ENCODE results near the gene CEP350. TPM values are rescaled to one million over a fixed set of nuclear protein-coding genes. Genes with fewer than 3 reads are reported as not detected.

Gene CEP350
- polyA plus RNA-seq, 3 donors: 6.7 to 19.8 (median 9.0) TPM

DNA sequence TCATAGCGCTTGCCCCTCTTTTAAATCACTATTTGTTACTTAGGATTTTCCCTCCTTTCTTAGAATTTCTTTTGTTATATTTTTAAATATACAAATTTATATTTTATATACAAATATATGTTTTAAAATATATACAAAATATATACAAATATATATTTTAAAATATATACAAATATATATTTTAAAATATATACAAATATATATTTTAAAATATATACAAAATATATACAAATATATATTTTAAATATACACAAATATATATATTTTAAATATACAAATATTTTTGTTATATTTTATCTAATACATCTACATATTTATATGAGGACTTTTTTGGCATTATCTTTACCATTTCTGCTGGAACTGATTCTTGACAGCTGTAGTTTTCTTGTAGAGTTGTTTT, 149.2 kb downstream of the CEP350 start:
- H3K4me3 Mint-ChIP-seq: no peak overlapping the region
- Histone ChIP-seq H3K27ac (ENCODE audit: low read depth in 1 of 2, low read length in 2 of 2) (no peak overlapping the region), H3K36me3 (replicated peaks in 1 of 2; ENCODE audit: control insufficient read depth in 1 of 2, insufficient read depth in 2 of 2, low read length in 2 of 2) (peaks cover 53 to 74% of the 10 kb centered on the region in 2 donors), H2AFZ (ENCODE audit: insufficient read depth, low read depth, low read length, poor library complexity, severe bottlenecking) (no peak overlapping the region), H3K4me2 (replicated peaks; ENCODE audit: extremely low read depth, low read length, poor library complexity, severe bottlenecking) (no peak overlapping the region), H3K27me3 (ENCODE audit: control insufficient read depth in 2 of 2, insufficient read depth in 2 of 2, low read length in 2 of 2) (no peaks in the 10 kb centered on the region), H3K79me2 (ENCODE audit: insufficient read depth, low read length) (no peaks in the 10 kb centered on the region), H3K9ac (ENCODE audit: insufficient read depth, low read length, poor library complexity, severe bottlenecking) (no peak overlapping the region), H3K4me3 (replicated peaks in 1 of 3; ENCODE audit: low read depth in 2 of 3, low read length in 3 of 3) (no peak overlapping the region), H4K20me1 (ENCODE audit: insufficient read depth, low read length) (no peaks in the 10 kb centered on the region), H3K4me1 (ENCODE audit: control insufficient read depth in 1 of 2, insufficient read depth in 2 of 2, low read length in 2 of 2) (peaks cover 0 to 9% of the 10 kb centered on the region in 2 donors), H3K9me3 (replicated peaks in 1 of 2; ENCODE audit: control insufficient read depth in 1 of 2, insufficient read depth in 1 of 2, low read length in 2 of 2) (no peaks in the 10 kb centered on the region)
- H3K36me3 Mint-ChIP-seq: peaks cover 64 to 71% of the 10 kb centered on the region in 2 donors
- no CpG with 5 or more reads among the region's 1 CpG for WGBS (ENCODE audit: insufficient coverage)
- intact Hi-C loops (cut with micrococcal nuclease): no loop called here
- no peak overlapping the region for H3K27ac Mint-ChIP-seq
- no peaks in the 10 kb centered on the region for H3K9me3 Mint-ChIP-seq
- DNase-seq: no peak
- H3K27me3 Mint-ChIP-seq (ENCODE audit: low read depth in 3 of 3): peaks cover 0 to 2% (median 0%) of the 10 kb centered on the region in 3 donors
- TF ChIP-seq CTCF (IDR thresholded peaks at IDR 0.05): no peak
- peaks cover 20% of the 10 kb centered on the region for H3K4me1 Mint-ChIP-seq

GRCh38 chr1:180112091-180112490, 157.5 kb downstream of the CEP350 start:
- H3K4me1 ChIP-seq (ENCODE audit: control insufficient read depth in 1 of 2, insufficient read depth in 2 of 2, low read length in 2 of 2): peaks cover 6 to 13% of the 10 kb centered on the region in 2 donors
- Mint-ChIP-seq H3K36me3 (peaks cover 48 to 60% of the 10 kb centered on the region in 2 donors), H3K27me3 (ENCODE audit: low read depth in 3 of 3) (peaks cover 0 to 2% (median 0%) of the 10 kb centered on the region in 3 donors), H3K4me3 (no peak overlapping the region), H3K4me1 (peaks cover 21% of the 10 kb centered on the region), H3K27ac (no peak overlapping the region), H3K9me3 (no peaks in the 10 kb centered on the region)
- no peaks in the 10 kb centered on the region for H3K79me2 ChIP-seq (ENCODE audit: insufficient read depth, low read length)
- intact Hi-C loops (cut with micrococcal nuclease): no loop called here
- peaks cover 38 to 68% of the 10 kb centered on the region in 2 donors for H3K36me3 ChIP-seq (replicated peaks in 1 of 2; ENCODE audit: control insufficient read depth in 1 of 2, insufficient read depth in 2 of 2, low read length in 2 of 2)
- no peaks in the 10 kb centered on the region for H3K27me3 ChIP-seq (ENCODE audit: control insufficient read depth in 2 of 2, insufficient read depth in 2 of 2, low read length in 2 of 2)
- H4K20me1 ChIP-seq (ENCODE audit: insufficient read depth, low read length): no peaks in the 10 kb centered on the region
- no CpG with 5 or more reads among the region's 2 CpGs for WGBS (ENCODE audit: insufficient coverage)
- no peak overlapping the region for H3K9ac ChIP-seq (ENCODE audit: insufficient read depth, low read length, poor library complexity, severe bottlenecking)
- TF ChIP-seq CTCF (IDR thresholded peaks at IDR 0.05): no peak
- no peaks in the 10 kb centered on the region for H3K9me3 ChIP-seq (replicated peaks in 1 of 2; ENCODE audit: control insufficient read depth in 1 of 2, insufficient read depth in 1 of 2, low read length in 2 of 2)
- H3K4me3 ChIP-seq (replicated peaks in 1 of 3; ENCODE audit: low read depth in 2 of 3, low read length in 3 of 3): no peak overlapping the region
- DNase-seq: no peak
- H3K4me2 ChIP-seq (replicated peaks; ENCODE audit: extremely low read depth, low read length, poor library complexity, severe bottlenecking): no peak overlapping the region
- no peak overlapping the region for H2AFZ ChIP-seq (ENCODE audit: insufficient read depth, low read depth, low read length, poor library complexity, severe bottlenecking)
- no peak overlapping the region for H3K27ac ChIP-seq (ENCODE audit: low read depth in 1 of 2, low read length in 2 of 2)

Data from CD14-positive monocyte (primary cell).